ENCODE measurements around the gene NR3C2. TPM values are rescaled to one million over a fixed set of nuclear protein-coding genes. Genes with fewer than 3 reads are reported as not detected.

The NR3C2 gene
- total and polyA plus RNA-seq, 2 experiments from 2014 or later = 1.2 to 3.0 TPM

- Histone ChIP-seq H3K27me3 (ENCODE audit: insufficient read depth) (no peaks in the 10 kb centered on the region), H3K4me2 (no peak overlapping the region), H3F3A (replicated peaks; ENCODE audit: low read depth) (no peaks in the 10 kb centered on the region), H4K20me1 (replicated peaks; ENCODE audit: insufficient read depth) (no peaks in the 10 kb centered on the region), H3K4me1 (ENCODE audit: insufficient read depth) (no peaks in the 10 kb centered on the region), H3K36me3 (ENCODE audit: insufficient read depth) (no peaks in the 10 kb centered on the region), H2AFZ (no peak overlapping the region), H3K9me2 (ENCODE audit: insufficient read depth) (peaks cover 7% of the 10 kb centered on the region; the same call in 1 of the 2 replicates), H3K79me2 (replicated peaks; ENCODE audit: insufficient read depth) (no peaks in the 10 kb centered on the region), H3K27ac (ENCODE audit: low read depth) (no peak overlapping the region), H3K4me3 (no peak overlapping the region)
- no peak overlapping the region for H3K4me3 Mint-ChIP-seq
- peaks cover 10% of the 10 kb centered on the region for H3K36me3 Mint-ChIP-seq (ENCODE audit: low read depth)
- no peak for DNase-seq (ENCODE audit: low spot score)
- ATAC-seq = no peak
- peaks cover 4% of the 10 kb centered on the region; the same call in 2 of the 3 replicates for H3K4me1 Mint-ChIP-seq
- no peaks in the 10 kb centered on the region; the same call in none of the 3 replicates for H3K9me3 Mint-ChIP-seq
- TF ChIP-seq REST (IDR thresholded peaks at IDR 0.05; ENCODE audit: unreplicated experiment) = no peak
- TF ChIP-seq ZNF331 (CRISPR knock-in tag; IDR thresholded peaks at IDR 0.05; ENCODE audit: low read depth) = no peak
- TF ChIP-seq, protein P1, sequence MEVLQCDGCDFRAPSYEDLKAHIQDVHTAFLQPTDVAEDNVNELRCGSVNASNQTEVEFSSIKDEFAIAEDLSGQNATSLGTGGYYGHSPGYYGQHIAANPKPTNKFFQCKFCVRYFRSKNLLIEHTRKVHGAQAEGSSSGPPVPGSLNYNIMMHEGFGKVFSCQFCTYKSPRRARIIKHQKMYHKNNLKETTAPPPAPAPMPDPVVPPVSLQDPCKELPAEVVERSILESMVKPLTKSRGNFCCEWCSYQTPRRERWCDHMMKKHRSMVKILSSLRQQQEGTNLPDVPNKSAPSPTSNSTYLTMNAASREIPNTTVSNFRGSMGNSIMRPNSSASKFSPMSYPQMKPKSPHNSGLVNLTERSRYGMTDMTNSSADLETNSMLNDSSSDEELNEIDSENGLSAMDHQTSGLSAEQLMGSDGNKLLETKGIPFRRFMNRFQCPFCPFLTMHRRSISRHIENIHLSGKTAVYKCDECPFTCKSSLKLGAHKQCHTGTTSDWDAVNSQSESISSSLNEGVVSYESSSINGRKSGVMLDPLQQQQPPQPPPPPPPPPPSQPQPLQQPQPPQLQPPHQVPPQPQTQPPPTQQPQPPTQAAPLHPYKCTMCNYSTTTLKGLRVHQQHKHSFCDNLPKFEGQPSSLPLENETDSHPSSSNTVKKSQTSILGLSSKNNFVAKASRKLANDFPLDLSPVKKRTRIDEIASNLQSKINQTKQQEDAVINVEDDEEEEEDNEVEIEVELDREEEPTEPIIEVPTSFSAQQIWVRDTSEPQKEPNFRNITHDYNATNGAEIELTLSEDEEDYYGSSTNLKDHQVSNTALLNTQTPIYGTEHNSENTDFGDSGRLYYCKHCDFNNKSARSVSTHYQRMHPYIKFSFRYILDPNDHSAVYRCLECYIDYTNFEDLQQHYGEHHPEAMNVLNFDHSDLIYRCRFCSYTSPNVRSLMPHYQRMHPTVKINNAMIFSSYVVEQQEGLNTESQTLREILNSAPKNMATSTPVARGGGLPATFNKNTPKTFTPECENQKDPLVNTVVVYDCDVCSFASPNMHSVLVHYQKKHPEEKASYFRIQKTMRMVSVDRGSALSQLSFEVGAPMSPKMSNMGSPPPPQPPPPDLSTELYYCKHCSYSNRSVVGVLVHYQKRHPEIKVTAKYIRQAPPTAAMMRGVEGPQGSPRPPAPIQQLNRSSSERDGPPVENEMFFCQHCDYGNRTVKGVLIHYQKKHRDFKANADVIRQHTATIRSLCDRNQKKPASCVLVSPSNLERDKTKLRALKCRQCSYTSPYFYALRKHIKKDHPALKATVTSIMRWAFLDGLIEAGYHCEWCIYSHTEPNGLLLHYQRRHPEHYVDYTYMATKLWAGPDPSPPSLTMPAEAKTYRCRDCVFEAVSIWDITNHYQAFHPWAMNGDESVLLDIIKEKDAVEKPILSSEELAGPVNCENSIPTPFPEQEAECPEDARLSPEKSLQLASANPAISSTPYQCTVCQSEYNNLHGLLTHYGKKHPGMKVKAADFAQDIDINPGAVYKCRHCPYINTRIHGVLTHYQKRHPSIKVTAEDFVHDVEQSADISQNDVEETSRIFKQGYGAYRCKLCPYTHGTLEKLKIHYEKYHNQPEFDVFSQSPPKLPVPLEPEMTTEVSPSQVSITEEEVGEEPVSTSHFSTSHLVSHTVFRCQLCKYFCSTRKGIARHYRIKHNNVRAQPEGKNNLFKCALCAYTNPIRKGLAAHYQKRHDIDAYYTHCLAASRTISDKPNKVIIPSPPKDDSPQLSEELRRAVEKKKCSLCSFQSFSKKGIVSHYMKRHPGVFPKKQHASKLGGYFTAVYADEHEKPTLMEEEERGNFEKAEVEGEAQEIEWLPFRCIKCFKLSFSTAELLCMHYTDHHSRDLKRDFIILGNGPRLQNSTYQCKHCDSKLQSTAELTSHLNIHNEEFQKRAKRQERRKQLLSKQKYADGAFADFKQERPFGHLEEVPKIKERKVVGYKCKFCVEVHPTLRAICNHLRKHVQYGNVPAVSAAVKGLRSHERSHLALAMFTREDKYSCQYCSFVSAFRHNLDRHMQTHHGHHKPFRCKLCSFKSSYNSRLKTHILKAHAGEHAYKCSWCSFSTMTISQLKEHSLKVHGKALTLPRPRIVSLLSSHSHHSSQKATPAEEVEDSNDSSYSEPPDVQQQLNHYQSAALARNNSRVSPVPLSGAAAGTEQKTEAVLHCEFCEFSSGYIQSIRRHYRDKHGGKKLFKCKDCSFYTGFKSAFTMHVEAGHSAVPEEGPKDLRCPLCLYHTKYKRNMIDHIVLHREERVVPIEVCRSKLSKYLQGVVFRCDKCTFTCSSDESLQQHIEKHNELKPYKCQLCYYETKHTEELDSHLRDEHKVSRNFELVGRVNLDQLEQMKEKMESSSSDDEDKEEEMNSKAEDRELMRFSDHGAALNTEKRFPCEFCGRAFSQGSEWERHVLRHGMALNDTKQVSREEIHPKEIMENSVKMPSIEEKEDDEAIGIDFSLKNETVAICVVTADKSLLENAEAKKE (CRISPR knock-in tag; IDR thresholded peaks at IDR 0.05) = no peak
- TF ChIP-seq, protein P2, sequence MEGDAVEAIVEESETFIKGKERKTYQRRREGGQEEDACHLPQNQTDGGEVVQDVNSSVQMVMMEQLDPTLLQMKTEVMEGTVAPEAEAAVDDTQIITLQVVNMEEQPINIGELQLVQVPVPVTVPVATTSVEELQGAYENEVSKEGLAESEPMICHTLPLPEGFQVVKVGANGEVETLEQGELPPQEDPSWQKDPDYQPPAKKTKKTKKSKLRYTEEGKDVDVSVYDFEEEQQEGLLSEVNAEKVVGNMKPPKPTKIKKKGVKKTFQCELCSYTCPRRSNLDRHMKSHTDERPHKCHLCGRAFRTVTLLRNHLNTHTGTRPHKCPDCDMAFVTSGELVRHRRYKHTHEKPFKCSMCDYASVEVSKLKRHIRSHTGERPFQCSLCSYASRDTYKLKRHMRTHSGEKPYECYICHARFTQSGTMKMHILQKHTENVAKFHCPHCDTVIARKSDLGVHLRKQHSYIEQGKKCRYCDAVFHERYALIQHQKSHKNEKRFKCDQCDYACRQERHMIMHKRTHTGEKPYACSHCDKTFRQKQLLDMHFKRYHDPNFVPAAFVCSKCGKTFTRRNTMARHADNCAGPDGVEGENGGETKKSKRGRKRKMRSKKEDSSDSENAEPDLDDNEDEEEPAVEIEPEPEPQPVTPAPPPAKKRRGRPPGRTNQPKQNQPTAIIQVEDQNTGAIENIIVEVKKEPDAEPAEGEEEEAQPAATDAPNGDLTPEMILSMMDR (conservative IDR thresholded peaks at IDR 0.05; ENCODE audit: low read depth in 2 of 2) = no peak
- no peak for TF ChIP-seq ETS1 (IDR thresholded peaks at IDR 0.05)
- TF ChIP-seq EZH2phosphoT487 (IDR thresholded peaks at IDR 0.05; ENCODE audit: unreplicated experiment) = no peak
- no peak for TF ChIP-seq CREB1 (CRISPR knock-in tag; IDR thresholded peaks at IDR 0.05; ENCODE audit: low read depth)
- TF ChIP-seq EZH2 (IDR thresholded peaks at IDR 0.05; ENCODE audit: low read depth, unreplicated experiment) = no peak
- TF ChIP-seq POLR2AphosphoS5 (IDR thresholded peaks at IDR 0.05; ENCODE audit: low read depth) = no peak
- no peak for TF ChIP-seq STAT1 (IDR thresholded peaks at IDR 0.05; ENCODE audit: unreplicated experiment)
- TF ChIP-seq ZNF114 (CRISPR knock-in tag; IDR thresholded peaks at IDR 0.05) = no peak
- no peak for TF ChIP-seq NANOG (IDR thresholded peaks at IDR 0.05; ENCODE audit: borderline replicate concordance)
- peaks cover 4% of the 10 kb centered on the region for H3K27me3 Mint-ChIP-seq (ENCODE audit: insufficient read depth, low read depth, poor library complexity)
- H3K27ac Mint-ChIP-seq = no peak overlapping the region
These were observed 39.4 kb upstream of the NR3C2 start for GRCh38 chr4:148481636-148482035.
